Right ventricle myocardium inferior (tissue), 1 donor: ENCODE results near the gene KRTAP22-1. TPM values are rescaled to one million over a fixed set of nuclear protein-coding genes. Genes with fewer than 3 reads are reported as not detected.

Source experiments
- ATAC-seq: fragments of 200-7000 bp; cut with Tn5 transposase; one replicate; pipeline ENCODE4 v1.9.1; 2020; ENCODE audit warnings: mild to moderate bottlenecking, moderate library complexity
- DNase-seq: peaks from one replicate; pipeline ENCODE4 v3.0.0; 2021; ENCODE audit errors: missing footprints
- intact Hi-C: fragments of 100-400 bp; cut with DNase I; formaldehyde crosslinking; loops from one replicate; pipeline ENCODE4 v1.11.0; 2022
- total RNA-seq: library from RNA; stranded (reverse); fragmentation: NEBNext Ultra II Directional; extraction: Animal tissue kit (Norgen Biotek cat#: 25700); gene quantifications from one replicate; pipeline ENCODE4 v1.2.1, GENCODE V29; 2021
- donor health status: DM: no; HTN: yes; CAD: no; lungs with severe emphysema.

Gene KRTAP22-1
- total RNA-seq, 1 donor from 2014 or later: not detected

- ATAC-seq (no peak), DNase-seq (no peak)
- intact Hi-C loops: no loop called here
Observed at GRCh38 chr21:30620080-30620479, 19.2 kb downstream of the KRTAP22-1 start.

- intact Hi-C loops: no loop called here
- DNase-seq (no peak), ATAC-seq (no peak)
Observed at GRCh38 chr21:30620522-30620921, 19.6 kb downstream of the KRTAP22-1 start, which contains the start of gene KRTAP20-4. Gene KRTAP20-4, plus strand, starts transcription at chr21:30620627.

- DNase-seq (no peak), ATAC-seq (no peak)
- intact Hi-C loops: no loop called here
Observed at GRCh38 chr21:30623362-30623761, 22.5 kb downstream of the KRTAP22-1 start.

GRCh38 chr21:30625449-30626165, 24.7 kb downstream of the KRTAP22-1 start:
- DNase-seq: peak; percentile 46
- no peak for ATAC-seq
- intact Hi-C loops: no loop called here

- DNase-seq (no peak), ATAC-seq (no peak)
- intact Hi-C loops: no loop called here
Observed at GRCh38 chr21:30628109-30628508, 27.2 kb downstream of the KRTAP22-1 start.

GRCh38 chr21:30629200-30629599, 28.3 kb downstream of the KRTAP22-1 start:
- DNase-seq (no peak), ATAC-seq (no peak)
- intact Hi-C loops: no loop called here

GRCh38 chr21:30634906-30635305, 34.0 kb downstream of the KRTAP22-1 start, which contains the start of gene KRTAP20-2:
Gene KRTAP20-2, plus strand, starts transcription at chr21:30635206. Its CDS starts 58 bp downstream, at chr21:30635264.
- intact Hi-C loops: no loop called here
- ATAC-seq: no peak
- DNase-seq: no peak

GRCh38 chr21:30638686-30639085, 37.8 kb downstream of the KRTAP22-1 start:
- DNase-seq: no peak
- no peak for ATAC-seq
- intact Hi-C loops: no loop called here

GRCh38 chr21:30642564-30642963, 41.7 kb downstream of the KRTAP22-1 start, which contains the start of gene KRTAP20-3:
Gene KRTAP20-3, plus strand, starts transcription at chr21:30642864.
- ATAC-seq (no peak), DNase-seq (no peak)
- intact Hi-C loops: no loop called here

- intact Hi-C loops: no loop called here
- DNase-seq (no peak), ATAC-seq (no peak)
Observed at GRCh38 chr21:30646904-30647414, 46.1 kb downstream of the KRTAP22-1 start.

Other genes starting within 250 kb of the KRTAP22-1 start
- not detected for gene KRTAP13-2, start 228.8 kb upstream of the KRTAP22-1 start, total RNA-seq
- not detected for gene KRTAP13-1, start 205.1 kb upstream of the KRTAP22-1 start, total RNA-seq
- gene KRTAP13-3, start 175.2 kb upstream of the KRTAP22-1 start, total RNA-seq: not detected
- not detected for gene KRTAP13-4, start 170.9 kb upstream of the KRTAP22-1 start, total RNA-seq
- gene KRTAP15-1, start 160.8 kb upstream of the KRTAP22-1 start, total RNA-seq: not detected
- not detected for gene KRTAP19-1, start 120.7 kb upstream of the KRTAP22-1 start, total RNA-seq
- gene KRTAP19-2, start 113.7 kb upstream of the KRTAP22-1 start, total RNA-seq: not detected
- gene KRTAP19-3, start 109.1 kb upstream of the KRTAP22-1 start, total RNA-seq: not detected
- gene KRTAP19-4, start 103.9 kb upstream of the KRTAP22-1 start, total RNA-seq: not detected
- gene KRTAP19-5, start 98.9 kb upstream of the KRTAP22-1 start, total RNA-seq: not detected
- gene KRTAP19-6, start 59.2 kb upstream of the KRTAP22-1 start, total RNA-seq: not detected
- gene KRTAP19-7, start 39.8 kb upstream of the KRTAP22-1 start, total RNA-seq: not detected
- gene KRTAP22-2, start 10.7 kb upstream of the KRTAP22-1 start, total RNA-seq: not detected
- gene KRTAP6-3, start 8.6 kb upstream of the KRTAP22-1 start, total RNA-seq: not detected
- gene KRTAP6-2, start 2.2 kb upstream of the KRTAP22-1 start, total RNA-seq: not detected
- gene KRTAP6-1, start 12.8 kb downstream of the KRTAP22-1 start, total RNA-seq: not detected
- gene KRTAP20-1, start 15.3 kb downstream of the KRTAP22-1 start, total RNA-seq: not detected
- not detected for gene KRTAP20-4, start 19.5 kb downstream of the KRTAP22-1 start, total RNA-seq
- gene KRTAP20-2, start 34.1 kb downstream of the KRTAP22-1 start, total RNA-seq: not detected
- not detected for gene KRTAP20-3, start 41.8 kb downstream of the KRTAP22-1 start, total RNA-seq
- not detected for gene KRTAP21-3, start 117.7 kb downstream of the KRTAP22-1 start, total RNA-seq
- gene KRTAP21-2, start 146.2 kb downstream of the KRTAP22-1 start, total RNA-seq: not detected
- gene KRTAP21-1, start 154.3 kb downstream of the KRTAP22-1 start, total RNA-seq: not detected
- gene KRTAP8-1, start 212.2 kb downstream of the KRTAP22-1 start, total RNA-seq: not detected
- gene KRTAP7-1, start 228.7 kb downstream of the KRTAP22-1 start, total RNA-seq: not detected